GM19351 (cell line): ENCODE data around the gene MED13L.
A peak's percentile ranks its signal among the peaks of the same experiment; 100 is the strongest.
"Not testable (repeated sequence)": the region's sequence is repeated elsewhere in the genome, so short reads cannot be mapped to it uniquely, and the experiment has no call there.

ENCODE experiments used
- ATAC-seq: cut with Tn5 transposase; IDR thresholded peaks from one replicate; pipeline ENCODE4 v1.9.1; 2021; ENCODE audit warnings: mild to moderate bottlenecking, moderate library complexity; ENCODE audit not compliant: unreplicated experiment

Gene MED13L

DNA sequence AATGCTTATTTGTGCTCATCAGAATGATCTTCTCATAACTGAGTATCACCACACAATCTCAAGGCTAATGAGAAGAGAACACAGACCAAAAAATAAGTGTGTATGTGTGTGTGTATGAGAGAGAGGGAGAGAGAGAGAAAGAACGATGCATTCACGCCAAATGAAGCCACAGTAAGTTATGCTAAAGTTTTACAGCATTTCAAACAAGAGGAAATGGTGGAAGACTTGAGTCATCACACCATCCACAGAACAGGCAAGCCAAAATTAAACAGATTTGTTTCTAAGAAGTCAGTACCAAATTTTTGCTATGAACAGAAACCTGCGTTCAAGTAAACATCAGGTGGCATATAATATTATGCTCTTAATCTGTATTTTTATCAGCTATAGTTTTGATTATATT lies 141.2 kb downstream of the MED13L start:
- no peak for ATAC-seq

DNA sequence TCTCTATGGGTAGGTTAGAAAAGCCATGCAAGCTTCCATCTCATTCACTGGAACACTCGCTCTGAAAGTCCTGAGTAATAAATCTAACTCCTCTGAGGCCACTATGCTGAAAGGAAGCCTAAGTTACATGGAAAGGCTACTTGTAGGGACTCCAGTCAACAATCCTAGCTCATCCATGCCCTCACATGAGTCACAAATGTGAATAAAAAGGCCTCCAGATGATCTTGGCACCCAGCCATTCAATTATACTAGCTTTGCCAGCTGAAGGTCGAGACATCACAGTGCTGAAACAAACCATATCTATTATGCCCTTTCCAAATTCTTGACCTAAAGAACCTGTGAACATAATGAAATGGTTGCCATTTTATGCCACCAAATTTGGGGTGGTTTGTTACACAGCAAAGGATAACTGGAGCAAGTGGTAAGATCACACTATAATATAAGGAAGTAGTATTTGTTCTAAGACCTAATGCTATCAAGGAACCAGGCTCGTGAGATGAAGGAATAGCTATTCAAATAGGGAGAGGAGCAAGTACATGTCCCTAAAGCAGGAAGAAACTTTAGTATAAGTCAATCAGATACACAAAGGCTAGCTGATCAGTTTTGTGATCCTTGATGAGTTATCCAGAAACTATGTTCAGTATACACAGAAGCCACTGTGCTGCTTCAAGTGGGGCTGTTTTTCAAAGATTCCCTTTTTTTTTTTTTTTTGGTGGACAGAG lies 142.1 kb downstream of the MED13L start:
- no peak for ATAC-seq

GRCh38 chr12:116133636-116134214 lies 143.8 kb downstream of the MED13L start:
- no peak for ATAC-seq

DNA sequence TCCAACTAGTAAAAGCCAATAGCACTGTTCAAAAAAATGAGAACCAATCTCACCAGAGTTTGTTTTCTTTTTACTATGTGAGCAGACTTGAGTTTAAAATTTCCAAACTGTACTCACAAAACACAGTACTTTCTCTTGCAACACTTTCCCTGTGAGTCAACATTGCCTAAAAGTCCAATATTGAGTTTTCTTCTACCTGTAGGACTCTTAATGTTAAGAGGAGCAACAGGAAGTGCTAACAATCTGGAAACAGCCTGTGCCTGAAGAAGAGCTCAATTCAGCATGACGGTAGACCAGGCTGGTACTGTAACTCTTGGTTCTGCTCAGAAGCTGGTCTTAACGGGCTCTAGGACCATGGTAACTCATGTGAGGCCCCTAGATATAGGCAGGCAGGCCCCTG lies 144.3 kb downstream of the MED13L start:
- ATAC-seq = no peak

DNA sequence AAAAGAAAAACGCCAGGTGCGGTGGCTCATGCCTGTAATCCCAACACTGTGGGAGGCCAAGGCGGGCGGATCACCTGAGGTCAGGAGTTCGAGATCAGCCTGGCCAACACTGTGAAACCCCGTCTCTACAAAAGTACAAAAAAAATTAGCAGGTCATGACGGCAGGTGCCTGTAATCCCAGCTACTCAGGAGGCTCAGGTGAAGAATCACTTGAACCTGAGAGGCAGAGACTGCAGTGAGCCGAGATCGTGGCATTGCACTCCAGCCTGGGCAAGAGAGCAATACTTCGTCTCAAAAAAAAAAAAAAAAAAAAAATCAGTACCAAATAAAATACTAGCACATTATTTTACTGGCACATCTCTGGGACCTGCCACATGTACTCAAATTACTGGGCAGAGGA lies 145.5 kb downstream of the MED13L start:
- not testable (repeated sequence) for ATAC-seq

- no peak for ATAC-seq
Measured at GRCh38 chr12:116131176-116131575, 146.3 kb downstream of the MED13L start.

DNA sequence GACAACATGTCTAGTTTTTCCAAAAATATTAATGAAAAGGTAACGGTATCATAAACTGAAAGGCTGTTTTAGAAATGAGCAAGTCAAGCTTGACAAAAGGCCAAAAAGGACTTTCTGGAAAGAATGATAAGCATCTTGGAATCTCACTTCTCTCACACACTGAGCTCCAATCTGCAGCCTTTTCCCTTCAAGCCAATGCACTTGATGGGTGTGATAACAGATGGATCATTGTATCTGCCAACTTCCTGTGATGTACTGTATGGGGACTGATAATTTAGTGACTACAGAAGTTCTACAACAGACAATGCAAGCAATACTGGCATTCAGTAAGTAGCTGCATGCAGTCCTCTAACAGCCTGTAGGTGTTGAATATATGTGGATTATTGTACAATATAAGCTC lies 147.1 kb downstream of the MED13L start:
- ATAC-seq = no peak

- ATAC-seq = no peak
Measured at GRCh38 chr12:116128779-116129178, 148.7 kb downstream of the MED13L start.

- ATAC-seq = no peak
Measured at GRCh38 chr12:116127859-116128258, 149.6 kb downstream of the MED13L start.

GRCh38 chr12:116126610-116127009 lies 150.9 kb downstream of the MED13L start:
- ATAC-seq = no peak

DNA sequence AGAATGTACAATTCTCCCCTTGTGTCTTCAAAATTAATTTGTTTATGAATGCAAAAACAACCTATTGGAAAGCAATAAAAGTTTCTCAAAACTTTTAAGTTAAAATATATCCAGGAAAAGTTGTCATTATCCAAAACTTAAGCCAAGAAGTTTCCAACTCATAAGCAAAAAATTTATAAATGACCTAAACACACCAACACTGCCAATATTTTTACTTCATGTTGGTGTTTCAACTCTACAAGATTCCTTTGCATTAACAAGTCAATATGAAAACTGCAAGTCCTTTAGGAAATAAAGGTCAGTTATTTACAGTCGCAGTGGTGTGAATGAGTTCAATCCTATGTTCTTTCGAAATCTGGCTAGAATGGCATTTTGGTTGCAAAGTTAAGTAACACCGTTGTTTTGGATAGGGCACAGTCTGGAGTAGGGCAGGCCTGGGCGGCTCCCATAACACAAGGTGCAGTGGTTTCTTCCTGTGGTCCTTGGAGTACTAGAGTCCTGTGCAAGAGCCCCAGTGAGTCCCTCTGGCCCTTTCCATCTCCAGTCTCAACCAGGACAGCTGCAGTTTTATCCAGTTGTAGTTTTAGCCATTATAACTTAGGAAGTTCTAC lies 151.4 kb downstream of the MED13L start:
- ATAC-seq = no peak

DNA sequence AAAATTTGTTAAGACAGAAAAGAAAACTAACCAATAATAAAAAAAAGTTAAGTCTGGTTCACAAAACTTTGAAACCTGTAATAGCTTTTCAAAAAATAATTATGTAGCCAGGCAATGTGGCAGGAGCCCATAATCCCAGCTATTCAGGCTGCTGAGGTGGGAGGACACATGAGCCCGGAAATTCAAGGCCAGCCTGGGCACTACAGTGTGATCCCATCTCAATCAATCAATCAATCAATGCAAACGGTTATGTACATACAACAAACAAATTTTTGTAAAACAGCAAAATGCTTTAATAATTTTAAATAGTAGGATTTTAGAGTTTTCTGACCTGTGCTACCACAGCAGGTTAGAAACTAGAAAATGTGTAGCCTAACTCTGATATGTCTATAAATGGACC lies 152.4 kb downstream of the MED13L start:
- ATAC-seq = no peak

GRCh38 chr12:116123451-116124258 lies 153.8 kb downstream of the MED13L start:
- ATAC-seq = peak; percentile 96

GRCh38 chr12:116122628-116123027 lies 154.9 kb downstream of the MED13L start:
- no peak for ATAC-seq

GRCh38 chr12:116121453-116121871 lies 156.0 kb downstream of the MED13L start:
- ATAC-seq = no peak

- no peak for ATAC-seq
Measured at GRCh38 chr12:116116650-116117424, 160.7 kb downstream of the MED13L start.

DNA sequence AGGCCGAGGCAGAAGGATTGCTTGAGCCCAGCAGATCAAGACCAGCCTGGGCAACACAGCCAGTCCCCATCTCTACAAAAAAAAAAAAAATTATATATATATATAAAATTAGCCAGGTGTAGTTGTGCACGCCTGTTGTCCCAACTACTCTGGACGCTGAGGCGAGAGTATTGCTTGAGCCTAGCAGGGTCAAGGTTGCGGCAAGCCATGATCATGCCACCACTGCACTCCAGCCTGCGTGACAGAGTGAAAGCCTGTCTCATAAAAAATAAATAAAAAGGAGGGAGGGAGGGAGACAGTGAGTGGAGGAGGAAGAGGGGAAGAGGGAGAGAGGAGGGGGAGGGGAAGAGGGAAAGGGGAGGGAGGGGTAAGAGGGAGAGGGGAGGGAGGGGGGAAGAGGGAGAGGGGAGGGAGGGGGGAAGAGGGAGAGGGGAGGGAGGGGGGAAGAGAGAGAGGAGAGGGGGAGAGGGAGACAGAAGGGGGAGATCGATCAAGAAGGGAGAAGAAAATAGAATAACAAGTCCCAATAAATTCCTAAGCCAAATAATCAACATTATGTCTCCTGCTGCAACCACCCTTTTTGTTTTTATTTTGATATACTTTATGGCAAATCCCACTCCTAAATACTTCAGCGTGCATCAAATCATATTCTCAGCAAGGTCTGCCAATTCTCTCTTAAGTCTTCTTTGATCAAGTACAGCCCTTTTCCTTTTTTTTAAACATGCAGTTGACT lies 163.9 kb downstream of the MED13L start:
- no peak for ATAC-seq

DNA sequence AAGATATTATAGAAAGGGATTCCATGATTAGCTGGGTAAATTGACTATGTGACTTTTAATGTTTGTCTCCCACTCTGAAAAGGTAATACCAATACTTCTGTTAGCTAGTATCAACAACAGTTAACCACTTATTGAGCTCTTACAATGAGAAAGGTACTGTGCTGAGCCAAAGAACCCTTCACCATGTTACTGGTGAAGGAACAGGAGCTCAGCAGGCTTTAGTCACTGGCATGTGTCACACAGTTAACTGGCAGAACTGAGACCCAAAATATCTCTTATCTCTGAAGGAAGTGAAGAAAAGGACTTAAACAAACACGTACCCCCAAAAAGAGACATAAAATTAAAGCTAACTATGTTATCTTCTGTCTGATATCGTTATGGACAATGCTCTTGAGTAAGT lies 170.6 kb downstream of the MED13L start:
- ATAC-seq = no peak

DNA sequence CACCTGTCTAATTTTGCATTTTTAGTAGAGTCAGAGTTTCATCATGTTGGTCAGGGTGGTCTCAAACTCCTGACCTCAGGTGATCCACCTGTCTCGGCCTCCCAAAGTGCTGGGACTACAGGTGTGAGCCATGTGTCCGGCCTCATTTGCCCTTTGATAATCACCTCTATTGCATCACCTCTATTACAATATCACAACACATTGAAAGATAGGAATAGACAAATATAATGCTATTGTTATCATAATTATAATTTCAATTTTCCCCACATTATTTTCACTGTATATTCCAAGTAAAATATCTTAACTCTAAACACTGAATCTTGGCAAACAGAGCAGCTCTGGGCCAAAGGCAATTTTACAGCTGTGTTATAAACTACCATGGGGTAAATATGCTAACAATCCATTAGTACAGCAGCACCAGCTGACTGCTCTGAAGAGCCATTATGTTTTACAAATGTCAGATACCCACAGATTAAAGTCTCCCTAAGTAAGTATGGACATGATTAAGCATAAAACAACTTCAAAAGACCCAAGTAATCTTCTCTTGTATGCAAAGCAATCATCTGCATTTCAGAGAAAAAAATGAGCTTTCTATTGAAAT lies 173.2 kb downstream of the MED13L start:
- ATAC-seq = no peak

DNA sequence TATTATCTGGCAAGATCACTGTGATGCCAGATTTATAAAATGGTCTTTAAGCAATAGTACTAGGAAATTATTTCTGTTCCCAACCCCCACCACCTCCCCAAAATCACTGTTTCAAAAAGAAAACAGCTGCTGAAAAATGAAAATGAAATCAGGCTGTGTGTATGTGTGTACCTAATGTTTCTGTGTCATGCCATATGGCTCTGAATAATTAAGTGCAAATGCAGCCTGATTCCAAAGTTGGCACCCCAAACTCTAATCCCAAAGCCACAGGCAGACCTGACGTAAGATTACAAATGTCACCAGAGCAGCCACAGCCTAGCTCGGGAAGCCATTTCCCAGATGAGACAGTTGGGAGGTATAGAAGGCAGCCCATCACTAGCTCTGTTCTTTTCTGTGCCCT lies 175.5 kb downstream of the MED13L start:
- no peak for ATAC-seq
